ENCODE results near the gene CIAPIN1.

The CIAPIN1 gene

GRCh38 chr16:57379579-57379978 lies 67.6 kb downstream of the CIAPIN1 start:
- in situ Hi-C loops (cut with MboI; ENCODE audit: low pct_unique_long_range_greater_than_20kb, low sequenced_read_pairs, unreplicated experiment) = loop anchor here (10.0 kb wide), 1 partner anchor 75 kb away; no protein-coding TSS in a partner anchor
- no peak for TF ChIP-seq CTCF (IDR thresholded peaks at IDR 0.05; ENCODE audit: extremely low read depth, insufficient read depth, missing control alignments)
- no peak for DNase-seq (ENCODE audit: low spot score)

Measured in GM13977 (cell line).